Measurements from ENCODE around the gene LTBP4.
"Not testable (repeated sequence)": the region's sequence is repeated elsewhere in the genome, so short reads cannot be mapped to it uniquely, and the experiment has no call there.

The LTBP4 gene

DNA sequence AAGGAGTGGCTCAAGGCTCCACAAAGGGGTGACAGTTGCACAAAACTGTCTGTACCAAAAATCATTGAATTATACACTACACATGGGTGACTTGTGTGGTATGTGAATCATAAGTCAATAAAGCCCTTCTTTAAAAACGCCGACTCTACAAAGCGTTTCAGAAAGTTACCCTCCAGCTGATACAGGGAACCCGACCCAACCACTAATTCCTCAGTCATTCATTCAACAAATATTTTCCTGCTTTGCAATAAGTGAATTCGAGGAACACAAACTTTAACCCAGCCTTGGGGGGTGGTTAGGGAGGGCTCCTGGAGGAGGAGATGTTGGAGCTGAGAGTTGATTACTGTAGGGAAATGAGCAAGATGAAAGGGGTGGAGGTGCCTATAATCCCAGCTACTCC, 32.0 kb downstream of the LTBP4 start:
- peak; percentile 83 for DNase-seq

DNA sequence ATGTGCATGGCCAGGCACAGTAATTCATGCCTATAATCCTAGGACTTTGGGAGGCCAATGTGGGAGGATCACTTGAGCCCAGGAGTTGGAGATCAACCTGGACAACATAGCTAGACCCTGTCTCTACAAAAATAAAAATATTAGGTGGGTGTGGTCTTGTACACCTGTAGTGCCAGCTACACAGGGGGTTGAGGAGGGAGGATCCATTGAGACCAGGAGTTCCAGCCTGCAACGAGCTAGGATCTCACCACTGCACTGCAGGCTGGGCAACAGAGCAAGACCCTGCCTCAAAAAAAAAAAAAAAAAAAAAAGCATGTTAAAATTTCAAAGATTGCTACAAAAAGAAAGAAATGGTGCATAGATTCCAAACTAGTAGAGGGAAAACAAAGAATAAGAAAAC, 37.2 kb downstream of the LTBP4 start:
- DNase-seq = no peak

DNA sequence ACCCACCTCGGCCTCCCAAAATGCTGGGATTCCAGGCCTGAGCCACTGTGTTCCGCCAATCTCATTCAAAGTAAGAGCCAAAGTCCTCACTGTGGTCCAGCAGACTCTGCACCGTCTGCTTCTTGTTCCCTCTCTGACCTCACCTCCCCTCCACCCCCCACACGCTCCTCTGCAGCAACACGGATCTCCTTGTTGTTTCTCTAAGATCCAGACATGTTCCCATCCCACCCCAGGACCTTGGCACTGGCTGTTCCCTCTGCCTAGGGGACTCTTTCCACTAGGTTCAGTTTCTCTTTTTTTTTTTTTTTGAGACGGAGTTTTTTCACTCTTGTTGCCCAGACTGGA, 38.4 kb downstream of the LTBP4 start:
- no peak for DNase-seq

DNA sequence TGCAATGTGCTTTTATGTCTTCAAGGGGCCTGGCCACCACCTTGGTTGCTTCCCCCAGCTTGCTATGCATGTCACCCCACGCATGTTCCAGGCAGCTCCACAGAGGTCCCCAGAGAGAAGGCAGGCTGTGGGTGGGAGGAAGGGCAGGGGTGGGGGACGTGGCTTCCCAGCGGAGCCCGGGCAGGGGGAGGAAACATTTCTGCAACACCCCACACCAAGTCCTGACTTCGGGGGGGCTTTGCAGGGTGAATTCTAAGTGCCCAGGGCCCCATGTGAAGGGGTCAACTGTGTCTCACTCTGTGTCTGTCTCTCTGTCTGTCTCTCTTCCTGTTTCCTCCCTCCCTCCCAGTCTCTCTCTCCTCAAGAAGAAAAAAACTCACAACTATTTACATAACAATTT, 39.6 kb downstream of the LTBP4 start:
- no peak for DNase-seq

DNA sequence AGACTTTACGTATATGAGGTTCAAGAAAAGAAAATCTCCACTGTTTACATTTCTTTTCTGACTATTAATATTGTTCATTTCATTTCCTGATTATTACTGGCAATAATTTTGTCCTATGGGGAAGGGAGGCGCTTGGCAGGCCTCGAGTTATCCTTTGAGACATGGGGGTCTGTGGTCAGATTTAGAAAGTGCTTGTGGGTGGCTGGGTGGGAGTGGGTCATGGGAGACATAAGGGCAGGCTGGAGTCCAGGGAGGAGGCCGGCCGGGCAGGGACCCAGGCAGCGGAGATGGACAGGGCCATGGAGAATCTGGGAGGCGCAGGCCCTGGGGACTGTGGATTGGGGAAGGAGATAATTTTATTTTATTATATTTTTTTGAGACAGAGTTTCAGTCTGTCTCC, 40.1 kb downstream of the LTBP4 start:
- DNase-seq = no peak

DNA sequence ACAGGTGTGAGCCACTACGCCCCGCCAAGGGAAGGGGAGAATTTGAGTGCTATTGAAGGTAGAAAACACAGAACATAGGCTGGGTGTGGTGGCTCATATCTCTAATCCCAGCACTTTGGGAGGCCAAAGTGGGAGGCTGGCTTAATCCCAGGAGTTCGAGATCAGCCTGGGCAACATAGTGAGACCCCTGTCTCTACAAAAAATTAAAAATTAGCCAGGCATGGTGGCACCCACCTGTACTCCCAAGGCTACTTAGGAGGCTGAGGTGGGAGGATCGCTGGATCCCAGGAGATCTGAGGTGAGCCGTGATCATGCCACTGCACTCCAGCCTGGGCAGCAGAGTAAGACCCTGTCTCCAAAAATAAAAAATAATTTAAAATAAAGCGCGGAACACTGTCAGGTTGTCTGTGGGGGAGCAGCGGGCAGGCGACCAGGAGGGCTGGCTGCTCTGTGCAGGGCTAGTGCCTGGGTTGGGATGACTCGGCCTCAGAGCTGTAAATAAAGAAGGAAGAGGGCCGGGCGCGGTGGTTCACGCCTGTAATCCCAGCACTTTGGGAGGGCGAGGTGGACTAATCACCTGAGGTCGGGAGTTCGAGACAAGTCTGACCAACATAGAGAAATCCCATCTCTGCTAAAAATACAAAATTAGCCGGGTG, 41.0 kb downstream of the LTBP4 start:
- no peak for DNase-seq

DNA sequence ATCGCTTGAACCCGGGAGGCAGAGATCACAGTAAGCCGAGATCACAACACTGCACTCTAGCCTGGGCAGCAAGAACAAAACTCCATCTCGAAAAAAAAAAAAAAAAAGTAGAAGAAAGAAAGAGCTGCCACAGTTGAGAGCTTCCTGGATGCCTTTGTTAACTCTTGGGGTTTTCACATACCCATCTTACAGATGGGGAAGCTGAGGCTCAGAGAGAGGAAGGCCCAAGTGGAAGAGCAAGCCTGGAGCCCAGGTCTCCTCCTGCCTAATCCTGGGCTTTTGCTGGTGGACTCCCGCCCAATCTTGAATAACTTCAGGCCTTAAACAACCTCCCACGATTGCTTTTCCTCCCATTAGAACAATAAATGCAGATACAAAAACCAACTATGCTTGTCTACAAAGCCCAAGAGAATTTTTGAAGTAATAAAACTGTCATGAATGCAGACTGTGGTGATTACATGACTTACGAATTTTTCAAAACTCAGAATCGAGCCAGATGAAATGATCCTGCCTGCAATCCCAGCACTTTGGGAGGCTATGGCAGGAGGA, 41.7 kb downstream of the LTBP4 start:
- DNase-seq = no peak

DNA sequence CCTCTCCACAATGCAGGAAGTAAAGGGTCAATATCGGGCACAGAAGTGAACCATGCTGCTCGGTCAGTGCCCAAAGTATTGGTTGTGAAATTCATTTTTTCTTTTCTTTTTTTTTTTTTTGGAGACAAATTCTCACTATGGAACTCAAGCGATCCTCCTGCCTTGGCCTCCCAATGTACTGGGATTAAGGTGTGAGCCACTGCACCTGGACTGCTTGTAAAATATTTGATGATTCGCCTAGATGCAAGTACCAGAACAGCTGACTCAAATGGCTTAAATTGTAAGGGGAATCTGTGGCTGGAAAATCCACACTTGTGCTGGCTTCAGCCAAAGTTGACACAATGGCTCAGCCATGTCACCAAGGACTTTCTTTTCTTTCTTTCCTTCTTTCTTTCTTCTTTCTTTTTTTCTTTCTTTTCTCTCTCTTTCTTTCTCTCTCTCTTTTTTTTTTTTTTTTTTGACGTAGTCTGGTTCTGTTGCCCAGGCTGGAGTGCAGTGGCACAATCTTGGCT, 45.6 kb downstream of the LTBP4 start:
- peak; percentile 34 for DNase-seq

DNA sequence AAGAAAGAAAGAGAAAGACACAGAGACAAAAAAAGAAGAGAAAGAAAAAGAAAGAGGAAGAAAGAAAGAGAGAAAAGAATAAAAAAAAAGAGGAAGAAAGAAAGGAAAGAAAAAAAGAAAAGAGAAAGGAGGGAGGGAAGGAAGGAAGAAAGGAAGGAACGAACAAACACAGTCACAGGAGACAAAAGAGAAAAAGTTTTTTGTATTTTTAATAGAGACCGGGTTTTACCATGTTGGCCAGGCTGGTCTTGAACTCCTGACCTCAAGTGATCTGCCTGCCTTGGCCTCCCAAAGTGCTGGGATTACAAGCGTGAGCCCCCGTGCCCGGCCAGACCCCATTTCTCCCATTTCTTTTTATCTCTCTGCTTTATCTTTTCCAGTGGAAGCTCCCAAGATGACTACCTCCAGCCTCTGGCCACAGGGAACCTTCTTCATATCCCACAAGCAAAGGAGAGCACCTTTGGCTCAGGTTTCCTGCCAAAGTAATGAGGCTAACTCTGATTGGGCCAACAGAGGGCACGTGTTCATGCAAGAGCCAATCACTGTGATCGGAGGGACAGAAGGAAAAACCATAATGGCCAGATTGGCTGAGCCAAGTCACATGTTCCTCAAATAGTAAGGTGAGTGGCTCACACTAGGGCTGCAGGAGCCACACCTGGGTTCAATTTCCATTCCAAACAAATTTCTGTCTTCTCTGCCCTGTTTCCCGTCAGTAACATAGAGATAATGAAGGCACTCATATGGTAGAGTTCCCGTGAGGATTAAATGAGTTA, 48.9 kb downstream of the LTBP4 start:
- DNase-seq = not testable (repeated sequence)

DNA sequence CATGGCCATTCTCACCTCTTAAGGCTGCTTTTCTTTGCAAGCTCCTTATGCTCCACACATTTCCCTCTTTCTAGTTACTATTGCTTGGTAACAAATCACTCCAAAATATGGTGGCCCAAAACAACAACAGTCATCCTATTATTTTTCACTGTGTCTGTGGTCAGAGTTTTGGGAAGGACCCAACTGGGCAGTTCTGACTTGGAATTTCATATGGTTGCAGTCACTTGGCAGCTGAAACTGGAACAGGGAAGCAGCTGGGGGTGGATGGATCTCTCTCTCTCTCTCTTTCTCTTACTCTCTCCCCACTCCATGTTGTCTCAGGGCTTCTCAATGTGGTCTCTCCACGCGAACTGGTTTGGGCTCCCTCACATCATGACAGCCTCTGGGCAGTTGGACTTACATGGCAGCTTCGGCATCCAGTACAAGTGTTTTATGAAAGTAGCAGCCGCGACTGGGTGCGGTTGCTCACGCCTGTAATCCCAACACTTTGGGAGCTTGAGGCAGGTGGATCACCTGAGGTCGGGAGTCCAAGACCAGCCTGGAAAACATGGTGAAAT, 49.7 kb downstream of the LTBP4 start:
- no peak for DNase-seq

DNA sequence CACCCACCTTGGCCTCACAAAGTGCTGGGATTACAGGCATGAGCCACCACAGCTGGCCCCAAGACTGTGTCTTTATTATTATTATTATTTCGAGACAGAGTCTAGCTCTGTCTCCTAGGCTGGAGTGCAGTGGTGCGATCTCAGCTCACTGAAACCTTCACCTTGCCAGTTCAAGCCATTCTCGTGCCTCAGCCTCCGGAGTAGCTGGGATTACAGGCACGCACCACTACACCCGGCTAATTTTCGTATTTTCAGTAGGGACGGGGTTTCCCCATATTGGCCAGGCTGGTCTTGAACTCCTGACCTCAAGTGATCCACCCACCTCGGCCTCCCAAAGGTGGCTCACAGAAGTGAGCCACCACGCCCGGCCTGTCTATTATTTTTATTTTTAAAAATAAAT, 51.1 kb downstream of the LTBP4 start:
- DNase-seq = not testable (repeated sequence)

DNA sequence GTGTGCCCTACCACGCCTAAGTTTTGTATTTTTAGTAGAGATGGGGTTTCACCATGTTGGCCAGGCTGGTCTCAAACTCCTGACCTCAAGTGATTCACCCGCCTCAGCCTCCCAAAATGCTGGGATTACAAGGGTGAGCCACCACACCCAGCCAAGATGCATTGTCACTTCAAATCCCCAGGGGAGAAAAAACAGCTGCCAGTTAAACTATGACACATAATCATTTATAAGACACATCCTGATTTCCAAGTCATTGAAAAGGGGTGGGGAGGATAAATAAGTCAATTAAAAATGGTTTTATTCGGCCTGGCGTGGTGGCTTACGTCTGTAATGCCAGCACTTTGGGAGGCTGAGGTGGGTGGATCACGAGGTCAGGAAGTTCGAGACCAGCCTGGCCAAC, 54.5 kb downstream of the LTBP4 start:
- DNase-seq = not testable (repeated sequence)

DNA sequence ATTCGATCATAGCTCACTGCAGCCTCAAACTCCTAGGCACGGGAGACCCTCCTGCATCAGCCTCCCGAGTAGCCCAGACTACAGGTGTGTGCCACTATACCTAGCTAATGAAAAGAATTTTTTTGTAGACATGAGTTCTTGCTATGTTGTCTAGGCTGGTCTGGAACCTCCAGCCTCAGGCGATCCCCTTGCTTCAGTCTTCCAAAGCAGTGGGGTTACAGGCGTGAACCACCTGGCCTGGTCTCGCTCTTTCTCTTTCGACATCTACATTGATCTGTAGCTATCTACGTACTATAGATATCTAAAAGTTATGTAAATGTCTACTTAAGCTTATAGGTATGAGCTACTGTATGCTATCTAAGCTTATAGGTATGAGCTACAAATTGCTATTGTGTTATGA, 56.9 kb downstream of the LTBP4 start:
- DNase-seq = no peak

DNA sequence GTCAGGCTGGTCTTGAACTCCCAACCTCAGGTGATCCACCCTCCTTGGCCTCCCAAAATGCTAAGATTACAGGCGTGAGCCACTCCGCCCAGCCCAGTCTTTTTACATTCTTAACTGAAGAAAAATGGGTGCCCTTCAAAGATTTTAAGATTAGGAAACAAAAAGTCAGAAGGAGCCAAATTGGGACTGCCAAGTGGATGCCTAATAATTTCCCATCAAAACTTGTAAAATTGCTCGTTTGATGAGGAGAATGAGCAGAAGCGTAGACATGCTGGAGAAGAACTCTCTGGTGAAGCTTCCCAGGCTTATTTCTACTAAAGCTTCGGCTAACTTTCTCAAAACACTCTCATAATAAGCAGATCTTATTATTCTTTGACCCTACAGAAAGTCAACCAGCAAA, 57.9 kb downstream of the LTBP4 start:
- DNase-seq = no peak

DNA sequence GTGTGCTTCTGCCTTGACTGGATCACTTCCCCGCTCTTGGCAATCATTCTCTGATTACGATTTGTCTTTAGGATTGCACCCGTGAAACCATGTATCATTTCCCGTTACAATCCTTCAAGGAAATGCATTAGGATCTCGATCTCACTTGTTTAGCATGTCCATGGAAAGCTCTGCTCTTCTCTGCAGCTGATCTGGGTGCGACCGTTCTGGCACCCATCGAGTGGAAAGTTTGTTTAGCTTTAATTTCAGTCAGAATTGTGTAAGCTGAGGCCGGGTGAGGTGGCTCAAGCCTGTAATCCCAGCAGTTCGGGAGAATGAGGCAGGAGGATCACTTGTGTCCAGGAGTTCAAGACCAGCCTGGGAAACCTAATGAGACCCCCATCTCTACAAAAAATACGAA, 58.4 kb downstream of the LTBP4 start:
- no peak for DNase-seq

DNA sequence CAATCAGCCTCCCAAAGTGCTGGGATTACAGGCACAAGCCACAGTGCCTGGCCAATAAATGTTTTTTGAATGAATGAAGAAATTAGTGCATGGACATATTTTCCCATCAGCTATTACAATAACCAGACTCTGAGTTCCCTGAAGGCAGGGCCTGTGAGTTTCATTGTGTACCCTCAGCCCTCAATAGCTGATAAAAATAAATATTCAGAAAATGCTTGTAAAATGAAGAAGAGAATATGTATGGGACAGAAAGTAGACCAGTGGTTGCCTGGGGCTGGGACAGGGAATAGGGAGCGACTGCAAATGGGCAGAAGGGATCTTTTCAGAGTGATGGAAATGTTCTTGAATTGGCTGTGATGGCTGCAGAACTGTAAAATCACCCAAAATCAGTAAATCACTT, 60.4 kb downstream of the LTBP4 start:
- DNase-seq = no peak

DNA sequence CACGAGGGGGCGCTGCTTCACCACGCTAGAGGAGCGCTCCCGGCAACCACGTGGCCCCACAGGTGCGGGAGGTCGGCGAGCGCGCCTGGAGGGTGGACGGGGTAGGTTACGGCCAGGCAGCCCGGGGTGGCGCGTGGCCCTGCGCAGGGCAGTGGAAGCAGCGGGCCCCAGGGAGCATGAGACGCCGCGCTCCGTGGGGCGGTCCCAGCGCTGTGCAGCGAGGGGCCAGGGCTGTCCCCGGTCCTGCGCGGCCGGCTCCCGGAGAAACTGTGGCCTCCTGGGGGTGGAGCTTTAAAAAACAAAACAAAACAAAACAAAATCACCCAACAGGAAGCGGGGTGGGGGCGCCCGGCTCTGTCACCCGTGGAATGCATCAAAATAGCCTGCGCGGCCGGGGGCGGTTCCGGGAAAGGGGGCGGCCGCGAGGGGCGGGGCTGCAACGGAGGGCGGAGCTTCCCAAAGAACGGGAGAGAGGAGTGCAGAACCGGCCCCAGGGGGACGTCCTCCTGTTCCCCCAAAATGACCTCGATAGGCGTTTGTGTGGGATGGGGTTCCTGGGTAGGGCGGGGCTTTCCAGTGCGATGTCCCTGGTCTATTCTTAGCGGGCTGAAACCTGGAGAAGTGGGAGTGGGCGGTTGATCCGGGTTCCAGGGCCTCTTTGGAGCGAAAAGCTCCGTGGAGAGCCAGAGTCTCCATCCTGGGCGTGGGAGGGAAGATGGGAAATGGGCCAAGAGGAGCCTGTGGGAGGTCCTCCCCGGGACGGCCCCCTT, 61.9 kb downstream of the LTBP4 start:
- peak; percentile 76 for DNase-seq

DNA sequence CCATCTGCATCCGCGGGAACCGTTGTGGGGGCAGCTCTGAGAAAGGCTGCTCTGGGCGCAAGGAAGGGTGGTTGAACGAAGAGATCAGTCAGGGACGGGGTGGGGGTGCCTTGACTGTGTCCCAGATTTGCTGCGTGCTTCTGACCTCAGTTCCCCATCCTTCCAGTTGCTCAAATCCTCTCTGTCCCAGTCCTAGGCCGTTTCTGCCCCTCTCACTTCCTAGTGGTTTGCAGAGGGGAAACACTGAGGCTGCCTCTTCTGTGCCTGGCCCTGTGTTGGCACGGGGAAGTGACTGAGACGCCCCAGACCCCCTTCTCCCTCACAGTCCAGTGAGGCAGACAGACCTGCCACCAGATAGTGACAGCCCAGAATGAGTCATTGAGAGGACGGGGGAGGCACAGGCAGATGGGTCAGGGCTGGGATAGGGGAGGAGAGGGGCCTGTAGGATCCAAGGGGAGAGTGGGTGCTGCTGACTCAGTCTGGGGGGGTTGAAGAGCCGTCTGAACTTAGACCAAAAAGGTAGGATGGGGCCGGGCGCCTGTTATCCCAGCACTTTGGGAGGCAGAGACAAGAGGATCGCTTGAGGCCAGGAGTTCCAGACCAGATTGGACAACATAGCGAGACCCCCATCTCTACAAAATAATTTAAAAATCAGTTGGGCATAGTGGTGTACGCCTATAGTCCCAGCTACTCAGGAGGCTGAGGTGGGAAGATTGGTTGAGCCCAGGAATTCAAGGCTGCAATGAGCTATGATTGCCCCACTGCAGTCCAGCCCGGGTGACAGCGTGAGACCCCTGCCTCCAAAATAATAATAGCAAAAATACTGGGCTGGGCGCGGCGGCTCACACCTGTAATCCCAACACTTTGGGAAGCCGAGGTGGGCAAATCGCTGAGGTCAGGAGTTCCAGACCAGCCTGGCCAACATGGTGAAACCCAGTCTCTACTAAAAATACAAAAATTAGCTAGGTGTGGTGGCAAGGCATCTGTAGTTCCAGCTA, 62.8 kb downstream of the LTBP4 start:
- peak; percentile 35 for DNase-seq

DNA sequence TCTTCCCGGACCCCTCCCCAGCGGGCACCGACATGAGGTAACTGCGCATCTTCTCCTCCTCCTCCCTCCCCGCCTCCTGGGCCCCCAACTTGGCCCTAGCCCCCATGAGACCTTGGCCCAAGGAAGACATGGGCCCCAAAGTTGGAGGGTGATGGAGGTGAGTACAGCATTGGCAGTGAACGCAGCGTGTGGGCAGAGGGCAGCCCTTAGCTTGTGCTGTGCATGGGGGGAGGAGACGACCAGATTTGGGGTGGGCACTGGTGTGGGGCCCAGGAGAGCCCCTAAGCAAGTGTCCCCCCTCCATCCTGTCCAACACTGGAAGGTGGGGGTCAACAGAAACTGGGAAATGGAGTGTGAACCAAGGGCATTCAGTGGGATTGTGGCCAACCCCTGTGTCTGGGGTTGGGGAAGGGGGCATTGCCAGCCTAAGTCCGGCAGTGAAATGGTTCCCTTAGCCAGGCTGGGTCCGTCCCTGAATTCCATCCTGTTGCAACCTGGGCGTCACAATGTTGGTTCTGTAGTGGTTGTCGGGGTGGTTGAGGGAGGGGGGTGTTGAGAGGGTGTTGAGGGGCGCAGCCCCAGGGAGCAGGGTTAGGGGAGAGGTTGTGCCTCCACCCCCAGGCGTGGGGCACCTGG, 65.8 kb downstream of the LTBP4 start:
- no peak for DNase-seq

DNA sequence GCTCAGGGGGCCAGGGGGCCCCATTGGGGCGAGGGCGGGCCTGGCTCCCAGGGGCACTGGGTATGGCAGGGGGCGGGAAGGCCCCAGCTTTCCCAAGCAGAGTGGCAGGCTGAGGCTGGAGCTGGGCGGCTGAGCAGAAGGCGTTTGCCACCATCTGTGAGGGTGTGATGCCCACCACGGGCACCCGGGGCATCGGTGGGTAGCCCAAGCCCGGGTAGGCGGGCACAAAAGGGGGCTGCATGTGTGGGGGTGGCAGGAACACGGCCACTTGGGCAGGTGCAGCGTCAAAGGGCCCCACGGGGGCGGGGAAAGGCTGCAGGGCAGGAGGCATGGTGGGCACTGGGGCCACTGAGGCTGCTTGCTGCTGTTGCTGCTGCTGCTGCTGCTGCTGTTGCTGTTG, 66.4 kb downstream of the LTBP4 start:
- no peak for DNase-seq

DNA sequence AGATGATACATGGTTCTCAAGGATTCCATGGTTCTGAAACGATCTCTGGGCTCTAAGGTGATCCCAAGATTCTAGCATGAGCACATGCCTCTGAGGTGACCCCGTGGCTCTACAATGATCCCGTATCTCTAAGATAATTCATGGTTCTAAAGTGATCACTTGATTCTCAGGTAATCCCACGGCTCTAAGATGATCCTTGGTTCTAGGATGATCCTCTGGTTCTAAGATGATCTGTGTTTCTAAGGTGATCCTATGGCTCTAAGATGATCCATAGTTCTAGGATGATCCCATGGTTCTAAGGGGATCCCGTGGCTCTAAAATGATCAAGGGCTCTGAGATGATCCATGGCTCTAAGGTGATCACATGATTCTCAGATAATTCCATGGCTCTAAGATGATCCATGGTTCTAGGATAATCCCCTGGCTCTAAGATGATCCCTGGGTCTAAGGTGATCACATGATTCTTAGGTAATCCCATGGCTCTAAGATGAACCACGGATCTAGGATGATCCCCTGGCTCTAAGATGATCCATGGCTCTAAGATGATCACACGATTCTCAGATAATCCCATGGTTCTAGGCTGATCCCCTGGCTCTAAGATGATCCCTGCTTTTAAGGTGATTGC, 67.9 kb downstream of the LTBP4 start:
- DNase-seq = no peak
